HEK293 (cell line): ENCODE data around the gene YPEL1.

Source experiments
- CTCF ChIA-PET: fragments of 350-600 bp; formaldehyde crosslinking; extraction: SDS; loops from one replicate; lab custom pipeline; 2021; ENCODE audit warnings: antibody characterized with exemption; lab: Yijun Ruan, JAX
- POLR2A ChIA-PET: fragments of 300-600 bp; formaldehyde crosslinking; extraction: SDS; loops from one replicate; lab custom pipeline; 2020; ENCODE audit warnings: antibody characterized with exemption, inconsistent platforms; lab: Yijun Ruan, JAX
- H3K27ac ChIP-seq: fragments of 200-500 bp; sonication (Bioruptor generic); 2 replicates; pipeline ENCODE4 v1.5.1; 2014; ENCODE audit warnings: low read depth, low read length, control low read depth, inconsistent platforms; ENCODE audit errors: extremely low read depth
- H3K36me3 ChIP-seq, 2 experiments: fragments of 200-500 bp in 1 of 2; sonication (Bioruptor generic) in 1 of 2; 1 replicate in 1 of 2; 2 replicates in 1 of 2; pipeline ENCODE4 v1.5.1; 2014 to 2017; ENCODE audit warnings: inconsistent platforms in 2 of 2, low read length in 2 of 2; ENCODE audit not compliant: control insufficient read depth in 2 of 2, insufficient read depth in 1 of 2
- H3K4me1 ChIP-seq: fragments of 200-500 bp; sonication (Bioruptor generic); 2 replicates; pipeline ENCODE4 v1.5.1; 2014; ENCODE audit warnings: mild to moderate bottlenecking, low read length, inconsistent platforms; ENCODE audit not compliant: control insufficient read depth, insufficient read depth
- H3K4me3 ChIP-seq: 2 replicates; pipeline ENCODE4 v1.5.1; 2011; ENCODE audit warnings: low read depth, mild to moderate bottlenecking, control low read depth, low read length, moderate library complexity
- H3K9me3 ChIP-seq: fragments of 200-500 bp; sonication (Bioruptor generic); 2 replicates; pipeline ENCODE4 v1.5.1; 2014; ENCODE audit warnings: low read depth, low read length, inconsistent platforms; ENCODE audit not compliant: control insufficient read depth, insufficient read depth
- HOXA7 ChIP-seq: sonication (generic); formaldehyde crosslinking; IDR thresholded peaks from 2 replicates; pipeline ENCODE4 v1.8.1; 2022; ENCODE audit warnings: missing genetic modification reagents, borderline replicate concordance
- HOXC10 ChIP-seq: sonication (generic); formaldehyde crosslinking; IDR thresholded peaks from 2 replicates; pipeline ENCODE4 v1.8.1; 2023; ENCODE audit warnings: mild to moderate bottlenecking, missing genetic modification reagents
- SP3 ChIP-seq: fragments of 450-650 bp; formaldehyde crosslinking; IDR thresholded peaks from 2 replicates; pipeline ENCODE4 v1.5.1; 2016; ENCODE audit warnings: missing biosample characterization, missing genetic modification characterization
- SP7 ChIP-seq: fragments of 450-650 bp; formaldehyde crosslinking; IDR thresholded peaks from 2 replicates; pipeline ENCODE4 v1.5.1; 2016; ENCODE audit warnings: missing biosample characterization, missing genetic modification characterization
- ZBTB48 ChIP-seq: fragments of 450-650 bp; formaldehyde crosslinking; IDR thresholded peaks from 2 replicates; pipeline ENCODE4 v1.5.1; 2016; ENCODE audit warnings: missing biosample characterization, missing genetic modification characterization
- ZNF18 ChIP-seq: fragments of 450-650 bp; formaldehyde crosslinking; IDR thresholded peaks from 2 replicates; pipeline ENCODE4 v1.5.1; 2016; ENCODE audit warnings: missing biosample characterization, missing genetic modification characterization
- ZNF324 ChIP-seq: fragments of 450-650 bp; formaldehyde crosslinking; IDR thresholded peaks from 2 replicates; pipeline ENCODE4 v1.5.1; 2016; ENCODE audit warnings: missing biosample characterization, missing genetic modification characterization
- ZNF391 ChIP-seq: fragments of 450-650 bp; formaldehyde crosslinking; IDR thresholded peaks from 2 replicates; pipeline ENCODE4 v1.5.1; 2016; ENCODE audit warnings: low read depth, missing biosample characterization, missing genetic modification characterization, borderline replicate concordance
- ZNF423 ChIP-seq: fragments of 450-650 bp; formaldehyde crosslinking; IDR thresholded peaks from 2 replicates; pipeline ENCODE4 v1.5.1; 2016; ENCODE audit warnings: missing biosample characterization, missing genetic modification characterization
- ZNF433 ChIP-seq: fragments of 450-650 bp; formaldehyde crosslinking; IDR thresholded peaks from 2 replicates; pipeline ENCODE4 v1.5.1; 2016; ENCODE audit warnings: missing biosample characterization, missing genetic modification characterization, low read depth
- ZNF521 ChIP-seq: fragments of 450-650 bp; formaldehyde crosslinking; IDR thresholded peaks from 2 replicates; pipeline ENCODE4 v1.5.1; 2017; ENCODE audit warnings: missing biosample characterization, mild to moderate bottlenecking, missing genetic modification characterization
- ZNF561 ChIP-seq: fragments of 450-650 bp; IDR thresholded peaks from 2 replicates; pipeline ENCODE4 v1.5.1; 2018; ENCODE audit warnings: missing biosample characterization, missing genetic modification characterization, borderline replicate concordance
- ZNF600 ChIP-seq: fragments of 450-650 bp; formaldehyde crosslinking; IDR thresholded peaks from 2 replicates; pipeline ENCODE4 v1.5.1; 2016; ENCODE audit warnings: missing biosample characterization, missing genetic modification characterization
- ZNF701 ChIP-seq: fragments of 450-650 bp; formaldehyde crosslinking; IDR thresholded peaks from 2 replicates; pipeline ENCODE4 v1.5.1; 2016; ENCODE audit warnings: missing biosample characterization, missing genetic modification characterization
- ZNF776 ChIP-seq: fragments of 450-650 bp; formaldehyde crosslinking; IDR thresholded peaks from 2 replicates; pipeline ENCODE4 v1.5.0; 2017; ENCODE audit warnings: missing biosample characterization, missing genetic modification characterization, borderline replicate concordance
- ZNF791 ChIP-seq: fragments of 450-650 bp; formaldehyde crosslinking; IDR thresholded peaks from 2 replicates; pipeline ENCODE4 v1.5.1; 2016; ENCODE audit warnings: missing biosample characterization, missing genetic modification characterization
- ZNF830 ChIP-seq: fragments of 450-650 bp; IDR thresholded peaks from 2 replicates; pipeline ENCODE4 v1.5.0; 2018; ENCODE audit warnings: missing biosample characterization, missing genetic modification characterization, low read depth, mild to moderate bottlenecking, moderate library complexity
- ZSCAN30 ChIP-seq: fragments of 450-650 bp; IDR thresholded peaks from 2 replicates; pipeline ENCODE4 v1.5.1; 2018; ENCODE audit warnings: missing biosample characterization, mild to moderate bottlenecking, missing genetic modification characterization, moderate library complexity
- TF ChIP-seq, protein P1 (sequence below): fragments of 450-650 bp; formaldehyde crosslinking; IDR thresholded peaks from 2 replicates; pipeline ENCODE4 v1.5.1; 2016; ENCODE audit warnings: missing biosample characterization, missing genetic modification characterization
- TF ChIP-seq, protein P2 (sequence below): fragments of 450-650 bp; formaldehyde crosslinking; IDR thresholded peaks from 2 replicates; pipeline ENCODE4 v1.5.1; 2016; ENCODE audit warnings: missing biosample characterization, missing genetic modification characterization

YPEL1 gene

GRCh38 chr22:21674638-21675245 lies 60.9 kb downstream of the YPEL1 start:
- Histone ChIP-seq H3K4me3 (no peak overlapping the region), H3K27ac (no peak overlapping the region), H3K9me3 (no peaks in the 10 kb centered on the region), H3K36me3 (peaks cover 4 to 67% of the 10 kb centered on the region in 2 experiments; a peak in 2 of 3 replicates)
- POLR2A ChIA-PET, result interaction anchor here (0.7 kb wide), 1 partner anchor 9 kb away, joined by 3 read pairs; no protein-coding TSS in a partner anchor
- CTCF ChIA-PET, result interaction anchor here (1.1 to 2.1 kb wide), 2 partner anchors 28 to 278 kb away, joined by 4 to 6 read pairs; partner anchors contain the start of gene PPM1F
- TF ChIP-seq ZNF791 (tag by site-specific recombination) (no peak), ZSCAN30 (no peak), ZNF776 (tag by site-specific recombination) (no peak), HOXA7 (CRISPR knock-in tag) (no peak), ZNF830 (tag by site-specific recombination) (no peak), ZNF391 (tag by site-specific recombination) (no peak), ZNF701 (tag by site-specific recombination) (no peak), ZNF18 (tag by site-specific recombination) (no peak), ZNF423 (no peak)
- TF ChIP-seq, protein P1, sequence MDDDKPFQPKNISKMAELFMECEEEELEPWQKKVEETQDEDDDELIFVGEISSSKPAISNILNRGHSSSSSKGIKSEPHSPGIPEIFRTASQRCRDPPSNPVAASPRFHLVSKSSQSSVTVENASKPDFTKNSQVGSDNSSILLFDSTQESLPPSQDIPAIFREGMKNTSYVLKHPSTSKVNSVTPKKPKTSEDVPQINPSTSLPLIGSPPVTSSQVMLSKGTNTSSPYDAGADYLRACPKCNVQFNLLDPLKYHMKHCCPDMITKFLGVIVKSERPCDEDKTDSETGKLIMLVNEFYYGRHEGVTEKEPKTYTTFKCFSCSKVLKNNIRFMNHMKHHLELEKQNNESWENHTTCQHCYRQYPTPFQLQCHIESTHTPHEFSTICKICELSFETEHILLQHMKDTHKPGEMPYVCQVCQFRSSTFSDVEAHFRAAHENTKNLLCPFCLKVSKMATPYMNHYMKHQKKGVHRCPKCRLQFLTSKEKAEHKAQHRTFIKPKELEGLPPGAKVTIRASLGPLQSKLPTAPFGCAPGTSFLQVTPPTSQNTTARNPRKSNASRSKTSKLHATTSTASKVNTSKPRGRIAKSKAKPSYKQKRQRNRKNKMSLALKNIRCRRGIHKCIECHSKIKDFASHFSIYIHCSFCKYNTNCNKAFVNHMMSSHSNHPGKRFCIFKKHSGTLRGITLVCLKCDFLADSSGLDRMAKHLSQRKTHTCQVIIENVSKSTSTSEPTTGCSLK, result no peak
- TF ChIP-seq, all 188 proteins: peak for 0
- H3K4me1 ChIP-seq, result no peaks in the 10 kb centered on the region

DNA sequence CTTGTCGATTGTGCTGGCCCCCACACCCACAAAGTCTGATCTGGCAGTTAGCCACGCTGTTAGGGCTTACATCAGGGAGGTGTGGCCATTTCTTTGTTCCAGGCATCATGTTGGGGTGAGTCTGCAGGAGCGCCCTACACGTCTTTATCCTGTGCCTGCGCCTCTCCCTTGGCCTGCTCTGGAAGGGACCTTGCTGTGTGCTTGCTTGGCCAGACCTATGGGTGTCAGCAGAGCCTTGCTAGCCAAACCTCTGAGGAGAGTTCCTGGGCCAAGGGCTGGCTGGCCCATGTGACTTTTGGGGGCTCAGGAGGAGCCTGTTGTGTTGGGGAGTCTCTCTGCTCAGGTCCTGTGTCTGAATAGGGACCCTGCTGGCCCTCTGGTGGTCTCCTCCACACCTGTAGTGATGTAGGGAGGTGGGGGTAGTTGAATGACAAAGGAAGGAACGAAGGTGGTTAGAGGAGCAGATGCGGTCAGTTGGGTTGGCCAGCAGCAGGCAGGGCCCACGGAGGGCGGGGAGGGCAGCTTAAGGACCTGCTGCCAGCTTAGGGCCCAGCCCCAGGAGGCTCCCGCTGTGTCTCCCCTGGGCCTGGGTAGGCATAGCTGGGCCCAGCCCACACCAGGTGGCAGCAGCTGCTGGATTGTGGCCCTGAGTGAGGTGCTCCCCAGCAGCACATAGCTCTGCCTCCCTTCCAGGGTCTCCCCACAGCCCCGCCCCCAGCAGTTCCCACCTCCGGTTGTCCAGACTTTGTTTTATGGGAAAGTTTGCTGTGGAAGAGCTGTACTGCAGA lies 61.9 kb downstream of the YPEL1 start:
- H3K4me3 ChIP-seq, result no peak overlapping the region
- ChIA-PET CTCF (interaction anchor here (2.1 kb wide), 1 partner anchor 279 kb away, joined by 4 read pairs; the partner anchor contains the start of gene PPM1F), POLR2A (no interaction called here)
- peaks cover 4 to 69% of the 10 kb centered on the region in 2 experiments; a peak in 2 of 3 replicates for H3K36me3 ChIP-seq
- no peak overlapping the region for H3K27ac ChIP-seq
- H3K4me1 ChIP-seq, result no peaks in the 10 kb centered on the region
- TF ChIP-seq ZNF433 (tag by site-specific recombination), result no peak
- no peak for TF ChIP-seq ZNF324
- no peak for TF ChIP-seq ZNF521
- TF ChIP-seq ZNF561 (tag by site-specific recombination), result no peak
- TF ChIP-seq HOXC10 (CRISPR knock-in tag), result no peak
- no peak for TF ChIP-seq ZBTB48 (tag by site-specific recombination)
- TF ChIP-seq, protein P2, sequence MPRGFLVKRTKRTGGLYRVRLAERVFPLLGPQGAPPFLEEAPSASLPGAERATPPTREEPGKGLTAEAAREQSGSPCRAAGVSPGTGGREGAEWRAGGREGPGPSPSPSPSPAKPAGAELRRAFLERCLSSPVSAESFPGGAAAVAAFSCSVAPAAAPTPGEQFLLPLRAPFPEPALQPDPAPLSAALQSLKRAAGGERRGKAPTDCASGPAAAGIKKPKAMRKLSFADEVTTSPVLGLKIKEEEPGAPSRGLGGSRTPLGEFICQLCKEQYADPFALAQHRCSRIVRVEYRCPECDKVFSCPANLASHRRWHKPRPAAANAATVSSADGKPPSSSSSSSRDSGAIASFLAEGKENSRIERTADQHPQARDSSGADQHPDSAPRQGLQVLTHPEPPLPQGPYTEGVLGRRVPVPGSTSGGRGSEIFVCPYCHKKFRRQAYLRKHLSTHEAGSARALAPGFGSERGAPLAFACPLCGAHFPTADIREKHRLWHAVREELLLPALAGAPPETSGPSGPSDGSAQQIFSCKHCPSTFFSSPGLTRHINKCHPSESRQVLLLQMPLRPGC (tag by site-specific recombination), result no peak
- TF ChIP-seq SP7, result no peak
- no peak for TF ChIP-seq ZNF600 (tag by site-specific recombination)
- no peak for TF ChIP-seq SP3
- H3K9me3 ChIP-seq, result no peaks in the 10 kb centered on the region
